HCT116 (cell line): ENCODE measurements around the gene ZRANB1.

ENCODE experiments used
- EZH2 ChIP-seq: fragments of 200-600 bp; sonication (generic); IDR thresholded peaks from 2 replicates; pipeline ENCODE4 v1.6.1; 2017; ENCODE audit warnings: antibody characterized with exemption, mixed run types
- POLR2A ChIP-seq: IDR thresholded peaks from 2 replicates; pipeline ENCODE4 v1.7.0; 2011; ENCODE audit warnings: borderline replicate concordance; ENCODE audit not compliant: insufficient read depth, insufficient read length; ENCODE audit errors: extremely low read depth
- POLR2AphosphoS5 ChIP-seq: IDR thresholded peaks from 2 replicates; pipeline ENCODE4 v1.6.1; 2011; ENCODE audit warnings: mild to moderate bottlenecking, low read depth, low read length, moderate library complexity
- SP1 ChIP-seq: IDR thresholded peaks from 2 replicates; pipeline ENCODE4 v1.6.1; 2012; ENCODE audit warnings: low read depth
- YY1 ChIP-seq: IDR thresholded peaks from 2 replicates; pipeline ENCODE4 v1.6.1; 2011; ENCODE audit warnings: low read length, low read depth, moderate library complexity, mild to moderate bottlenecking; ENCODE audit not compliant: insufficient replicate concordance; ENCODE audit errors: extremely low read depth
- TF ChIP-seq, protein P1 (sequence below), 3 experiments: fragments of 200-600 bp in 1 of 3; sonication (generic) in 1 of 3; IDR thresholded peaks in 2 of 3; conservative IDR thresholded peaks in 1 of 3; 2 replicates each; pipeline ENCODE4 v1.5.1; 2012 to 2017; ENCODE audit warnings: low read depth in 2 of 3, low read length in 2 of 3, antibody characterized with exemption in 1 of 3, borderline replicate concordance in 1 of 3, control low read depth in 1 of 3, mild to moderate bottlenecking in 1 of 3, mixed read lengths in 1 of 3, mixed run types in 1 of 3, moderate library complexity in 1 of 3; ENCODE audit not compliant: insufficient read depth in 1 of 3
- TF ChIP-seq, protein P2 (sequence below): IDR thresholded peaks from 2 replicates; pipeline ENCODE4 v1.6.1; 2012
- TF ChIP-seq, protein P3 (sequence below): IDR thresholded peaks from 2 replicates; pipeline ENCODE4 v1.6.1; 2011; ENCODE audit warnings: mild to moderate bottlenecking, low read length, moderate library complexity; ENCODE audit not compliant: insufficient replicate concordance; ENCODE audit errors: extremely low read depth

DNA sequence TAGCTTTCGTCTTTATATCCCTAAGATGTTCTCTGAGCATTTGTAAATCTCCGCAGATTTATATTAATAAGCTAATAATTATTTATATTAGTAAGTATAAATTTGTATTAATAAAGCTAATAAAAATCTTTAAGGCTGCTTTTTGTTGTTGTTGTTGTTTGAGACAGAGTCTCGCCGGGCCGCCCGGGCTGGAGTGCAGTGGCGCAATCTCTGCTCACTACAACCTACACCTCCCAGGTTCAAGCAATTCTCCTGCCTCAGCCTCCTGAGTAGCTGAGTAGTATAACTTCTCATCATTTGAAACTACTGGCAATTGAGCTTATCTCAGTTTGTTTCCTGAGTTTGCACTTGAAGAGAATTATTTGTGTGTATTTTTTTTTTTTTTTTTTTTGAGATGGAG, 5.1 kb upstream of the ZRANB1 start:
- TF ChIP-seq POLR2AphosphoS5 (no peak), YY1 (no peak), POLR2A (no peak), EZH2 (no peak), SP1 (no peak)
- TF ChIP-seq, protein P1, sequence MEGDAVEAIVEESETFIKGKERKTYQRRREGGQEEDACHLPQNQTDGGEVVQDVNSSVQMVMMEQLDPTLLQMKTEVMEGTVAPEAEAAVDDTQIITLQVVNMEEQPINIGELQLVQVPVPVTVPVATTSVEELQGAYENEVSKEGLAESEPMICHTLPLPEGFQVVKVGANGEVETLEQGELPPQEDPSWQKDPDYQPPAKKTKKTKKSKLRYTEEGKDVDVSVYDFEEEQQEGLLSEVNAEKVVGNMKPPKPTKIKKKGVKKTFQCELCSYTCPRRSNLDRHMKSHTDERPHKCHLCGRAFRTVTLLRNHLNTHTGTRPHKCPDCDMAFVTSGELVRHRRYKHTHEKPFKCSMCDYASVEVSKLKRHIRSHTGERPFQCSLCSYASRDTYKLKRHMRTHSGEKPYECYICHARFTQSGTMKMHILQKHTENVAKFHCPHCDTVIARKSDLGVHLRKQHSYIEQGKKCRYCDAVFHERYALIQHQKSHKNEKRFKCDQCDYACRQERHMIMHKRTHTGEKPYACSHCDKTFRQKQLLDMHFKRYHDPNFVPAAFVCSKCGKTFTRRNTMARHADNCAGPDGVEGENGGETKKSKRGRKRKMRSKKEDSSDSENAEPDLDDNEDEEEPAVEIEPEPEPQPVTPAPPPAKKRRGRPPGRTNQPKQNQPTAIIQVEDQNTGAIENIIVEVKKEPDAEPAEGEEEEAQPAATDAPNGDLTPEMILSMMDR (IDR thresholded peaks at IDR 0.05 in 2 of 3, conservative IDR thresholded peaks at IDR 0.05 in 1 of 3; ENCODE audit: borderline replicate concordance in 1 of 3, insufficient read depth in 1 of 3, low read depth in 2 of 3, low read length in 2 of 3) = no peak
- TF ChIP-seq, protein P2, sequence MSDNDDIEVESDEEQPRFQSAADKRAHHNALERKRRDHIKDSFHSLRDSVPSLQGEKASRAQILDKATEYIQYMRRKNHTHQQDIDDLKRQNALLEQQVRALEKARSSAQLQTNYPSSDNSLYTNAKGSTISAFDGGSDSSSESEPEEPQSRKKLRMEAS = no peak
- TF ChIP-seq, protein P3, sequence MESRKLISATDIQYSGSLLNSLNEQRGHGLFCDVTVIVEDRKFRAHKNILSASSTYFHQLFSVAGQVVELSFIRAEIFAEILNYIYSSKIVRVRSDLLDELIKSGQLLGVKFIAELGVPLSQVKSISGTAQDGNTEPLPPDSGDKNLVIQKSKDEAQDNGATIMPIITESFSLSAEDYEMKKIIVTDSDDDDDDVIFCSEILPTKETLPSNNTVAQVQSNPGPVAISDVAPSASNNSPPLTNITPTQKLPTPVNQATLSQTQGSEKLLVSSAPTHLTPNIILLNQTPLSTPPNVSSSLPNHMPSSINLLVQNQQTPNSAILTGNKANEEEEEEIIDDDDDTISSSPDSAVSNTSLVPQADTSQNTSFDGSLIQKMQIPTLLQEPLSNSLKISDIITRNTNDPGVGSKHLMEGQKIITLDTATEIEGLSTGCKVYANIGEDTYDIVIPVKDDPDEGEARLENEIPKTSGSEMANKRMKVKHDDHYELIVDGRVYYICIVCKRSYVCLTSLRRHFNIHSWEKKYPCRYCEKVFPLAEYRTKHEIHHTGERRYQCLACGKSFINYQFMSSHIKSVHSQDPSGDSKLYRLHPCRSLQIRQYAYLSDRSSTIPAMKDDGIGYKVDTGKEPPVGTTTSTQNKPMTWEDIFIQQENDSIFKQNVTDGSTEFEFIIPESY = no peak
